HG03378 (cell line): ENCODE measurements around the gene TRABD.

ENCODE experiments used
- ATAC-seq: cut with Tn5 transposase; IDR thresholded peaks from one replicate; pipeline ENCODE4 v1.9.1; 2021; ENCODE audit warnings: mild to moderate bottlenecking, moderate library complexity; ENCODE audit not compliant: unreplicated experiment

Gene TRABD

DNA sequence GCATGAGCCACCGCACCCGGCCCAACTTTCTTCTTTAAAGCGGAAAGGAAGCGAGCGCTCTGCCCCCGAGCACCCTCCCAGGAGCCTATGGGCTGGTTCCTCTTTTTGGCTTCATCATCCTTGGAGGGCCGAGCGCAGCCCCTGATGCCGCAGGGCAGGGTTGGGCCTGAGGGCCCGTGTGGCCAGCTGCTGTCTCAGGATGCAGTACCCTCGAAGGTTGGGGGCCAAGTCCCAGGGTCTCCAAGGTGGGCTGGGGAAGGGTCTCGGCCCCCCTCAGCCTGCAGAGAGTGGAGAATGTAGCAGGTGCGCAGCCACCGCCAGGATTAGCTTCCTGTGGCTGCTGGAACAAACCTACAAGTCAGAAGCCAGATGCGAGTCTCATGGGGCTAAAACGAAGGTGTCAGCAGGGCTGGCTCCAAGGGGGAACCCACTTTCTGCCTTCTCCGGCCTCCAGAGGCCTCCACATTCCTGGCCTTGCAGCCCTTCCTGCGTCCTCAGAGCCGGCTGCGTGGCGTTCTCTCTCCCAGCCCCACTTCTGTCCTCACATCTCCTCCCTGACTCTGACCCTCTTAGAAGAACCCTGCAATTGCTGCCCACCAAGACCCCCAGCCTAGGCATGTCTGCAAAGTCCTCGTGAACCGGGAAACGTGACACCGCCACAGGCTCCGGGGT, 12.3 kb upstream of the TRABD start:
- no peak for ATAC-seq

DNA sequence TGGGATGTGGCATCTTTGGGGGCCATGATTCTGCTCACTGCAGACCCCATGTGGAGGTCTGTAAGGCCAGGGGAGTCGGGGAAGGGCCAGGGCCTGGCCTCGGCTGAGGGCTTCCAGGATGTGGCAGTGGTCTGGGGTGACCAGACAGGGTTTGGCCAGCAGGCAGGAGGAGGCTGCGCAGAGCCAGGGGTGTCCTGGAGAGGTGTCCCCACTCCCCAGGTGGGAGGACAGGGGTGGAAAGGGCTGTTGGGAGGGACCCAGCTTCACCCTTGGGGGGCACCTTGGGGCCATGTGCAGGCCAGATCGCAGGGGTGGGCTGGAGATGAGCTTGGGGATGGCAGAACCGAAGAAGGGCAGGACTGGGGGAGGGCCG, 11.7 kb upstream of the TRABD start:
- ATAC-seq = no peak

DNA sequence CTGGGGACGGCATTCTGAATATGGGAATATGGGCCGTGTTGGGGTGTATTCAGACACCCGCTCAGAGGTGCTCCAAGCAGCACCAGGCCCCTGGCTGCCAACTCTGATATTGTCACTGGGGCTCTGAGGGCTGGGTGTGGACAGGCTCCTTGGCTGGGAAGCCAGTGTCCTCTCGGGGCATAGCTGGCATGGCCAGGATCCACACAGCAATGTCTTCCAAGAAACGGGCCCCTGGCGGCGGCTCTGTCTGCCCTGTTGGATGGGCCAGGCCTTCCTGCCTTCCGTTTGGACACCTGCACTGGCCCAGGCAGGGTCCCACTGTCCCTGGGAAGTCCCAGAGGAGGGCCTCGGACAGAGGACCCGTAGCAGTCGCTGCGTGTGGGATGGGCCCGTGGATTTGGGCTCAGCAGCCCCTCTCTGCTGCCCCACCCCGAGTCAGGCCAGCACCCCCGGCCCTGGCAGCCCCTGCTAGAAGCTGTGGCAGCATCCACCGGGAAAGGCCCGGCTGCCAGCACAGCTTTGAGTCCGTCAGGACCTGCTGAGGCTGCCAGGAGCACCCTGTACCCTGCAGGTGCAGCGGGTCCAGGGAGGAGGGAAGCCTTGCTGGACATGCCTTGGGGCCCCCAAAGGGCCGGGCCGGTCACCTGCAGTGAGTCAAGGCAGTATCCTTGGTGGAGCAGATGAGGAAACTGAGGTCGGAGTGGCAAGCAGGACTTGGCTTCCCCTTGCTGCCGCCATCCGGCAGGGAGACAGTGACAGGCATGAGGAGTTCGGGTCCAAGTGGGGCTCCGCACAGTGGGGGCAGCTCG, 11.1 kb upstream of the TRABD start:
- no peak for ATAC-seq

DNA sequence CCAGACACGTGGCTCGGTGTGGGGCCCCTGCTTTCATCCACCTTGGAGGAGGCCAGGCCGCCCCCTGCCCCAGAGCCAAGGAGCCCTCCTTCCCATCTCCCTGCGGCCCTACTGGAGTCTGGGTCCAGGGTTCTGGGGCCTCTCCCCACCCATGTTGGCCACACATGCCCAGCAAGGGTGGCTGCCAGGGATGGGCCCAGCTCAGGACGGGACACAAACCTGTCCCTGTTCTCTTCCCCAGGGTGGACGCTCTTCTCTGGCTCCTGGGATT, 10.6 kb upstream of the TRABD start:
- no peak for ATAC-seq

DNA sequence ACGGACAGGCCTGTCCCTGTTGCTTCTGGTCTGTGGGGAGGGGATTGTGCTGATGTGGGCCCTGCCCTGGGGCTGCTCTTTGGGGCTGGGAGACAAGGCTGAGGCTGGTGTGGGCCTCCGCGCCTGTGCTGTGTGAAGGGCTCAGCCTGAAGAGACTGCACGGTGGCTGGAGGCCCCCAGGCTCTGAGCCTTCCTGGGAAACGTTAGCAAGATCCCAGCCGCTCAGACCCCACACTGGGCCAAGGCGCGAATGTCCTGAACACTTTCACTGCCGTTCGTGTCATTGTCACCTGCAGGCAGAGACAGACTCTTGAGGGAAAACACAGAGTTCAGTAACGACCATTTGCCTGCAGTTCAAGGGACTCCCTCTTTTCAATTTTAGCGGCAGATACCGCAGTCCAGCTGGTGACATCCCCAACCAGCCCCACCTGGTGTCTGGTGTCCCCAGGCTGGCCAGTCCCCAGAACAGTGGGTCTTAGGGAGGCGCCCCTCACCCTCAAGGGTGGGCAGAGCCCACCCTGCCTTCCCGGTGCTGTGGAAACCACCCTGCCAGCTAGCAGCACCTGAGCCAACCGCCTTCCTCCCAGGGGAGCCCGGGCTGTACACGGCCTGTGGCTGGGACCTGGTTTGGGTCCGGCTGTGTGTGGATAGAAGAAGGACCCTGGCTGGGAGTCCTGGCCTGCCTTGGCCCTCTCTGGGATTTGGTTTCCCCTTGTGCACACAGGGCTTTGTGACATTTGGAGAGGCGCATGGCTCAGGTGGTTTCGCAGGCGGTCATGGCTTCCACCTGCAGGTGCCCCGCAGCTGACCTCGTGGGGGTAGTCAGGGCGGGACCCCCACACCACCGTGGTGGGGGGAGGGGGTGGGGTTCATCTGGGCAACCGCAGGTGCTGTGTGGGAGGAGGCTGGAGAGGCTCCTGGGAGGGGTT, 9.5 kb upstream of the TRABD start:
- ATAC-seq = no peak

DNA sequence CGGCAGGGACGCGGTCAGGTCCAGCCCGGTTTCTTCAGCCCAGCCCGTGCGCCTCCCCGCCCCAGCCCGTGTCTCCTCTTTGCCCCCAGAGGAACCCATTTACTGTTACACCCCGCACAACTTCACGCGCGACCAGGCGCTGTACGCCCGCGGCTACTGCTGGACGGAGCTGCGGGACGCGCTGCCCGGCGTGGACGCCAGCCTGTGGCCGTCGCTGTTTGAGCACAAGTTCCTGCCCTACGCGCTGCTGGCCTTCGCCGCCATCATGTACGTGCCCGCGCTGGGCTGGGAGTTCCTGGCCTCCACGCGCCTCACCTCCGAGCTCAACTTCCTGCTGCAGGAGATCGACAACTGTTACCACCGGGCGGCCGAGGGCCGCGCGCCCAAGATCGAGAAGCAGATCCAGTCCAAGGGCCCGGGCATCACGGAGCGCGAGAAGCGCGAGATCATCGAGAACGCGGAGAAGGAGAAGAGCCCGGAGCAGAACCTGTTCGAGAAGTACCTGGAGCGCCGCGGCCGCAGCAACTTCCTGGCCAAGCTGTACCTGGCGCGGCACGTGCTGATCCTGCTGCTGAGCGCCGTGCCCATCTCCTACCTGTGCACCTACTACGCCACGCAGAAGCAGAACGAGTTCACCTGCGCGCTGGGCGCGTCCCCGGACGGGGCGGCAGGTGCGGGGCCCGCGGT, 8.7 kb upstream of the TRABD start:
- ATAC-seq = no peak

DNA sequence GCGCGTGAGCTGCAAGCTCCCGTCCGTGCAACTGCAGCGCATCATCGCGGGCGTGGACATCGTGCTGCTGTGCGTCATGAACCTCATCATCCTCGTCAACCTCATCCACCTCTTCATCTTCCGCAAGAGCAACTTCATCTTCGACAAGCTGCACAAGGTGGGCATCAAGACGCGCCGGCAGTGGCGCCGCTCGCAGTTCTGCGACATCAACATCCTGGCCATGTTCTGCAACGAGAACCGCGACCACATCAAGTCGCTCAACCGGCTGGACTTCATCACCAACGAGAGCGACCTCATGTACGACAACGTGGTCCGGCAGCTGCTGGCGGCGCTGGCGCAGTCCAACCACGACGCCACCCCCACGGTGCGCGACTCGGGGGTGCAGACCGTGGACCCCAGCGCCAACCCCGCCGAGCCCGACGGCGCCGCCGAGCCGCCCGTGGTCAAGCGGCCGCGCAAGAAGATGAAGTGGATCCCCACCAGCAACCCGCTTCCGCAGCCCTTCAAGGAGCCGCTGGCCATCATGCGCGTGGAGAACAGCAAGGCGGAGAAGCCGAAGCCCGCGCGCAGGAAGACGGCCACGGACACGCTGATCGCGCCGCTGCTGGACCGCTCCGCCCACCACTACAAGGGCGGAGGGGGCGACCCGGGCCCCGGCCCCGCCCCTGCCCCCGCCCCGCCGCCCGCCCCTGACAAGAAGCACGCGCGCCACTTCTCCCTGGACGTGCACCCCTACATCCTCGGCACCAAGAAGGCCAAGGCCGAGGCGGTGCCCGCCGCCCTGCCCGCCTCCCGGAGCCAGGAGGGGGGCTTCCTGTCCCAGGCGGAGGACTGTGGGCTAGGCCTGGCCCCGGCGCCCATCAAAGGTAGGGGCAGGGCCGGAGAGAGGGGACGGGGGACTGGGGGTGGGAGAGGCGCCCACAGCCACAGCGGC, 7.9 kb upstream of the TRABD start:
- no peak for ATAC-seq

DNA sequence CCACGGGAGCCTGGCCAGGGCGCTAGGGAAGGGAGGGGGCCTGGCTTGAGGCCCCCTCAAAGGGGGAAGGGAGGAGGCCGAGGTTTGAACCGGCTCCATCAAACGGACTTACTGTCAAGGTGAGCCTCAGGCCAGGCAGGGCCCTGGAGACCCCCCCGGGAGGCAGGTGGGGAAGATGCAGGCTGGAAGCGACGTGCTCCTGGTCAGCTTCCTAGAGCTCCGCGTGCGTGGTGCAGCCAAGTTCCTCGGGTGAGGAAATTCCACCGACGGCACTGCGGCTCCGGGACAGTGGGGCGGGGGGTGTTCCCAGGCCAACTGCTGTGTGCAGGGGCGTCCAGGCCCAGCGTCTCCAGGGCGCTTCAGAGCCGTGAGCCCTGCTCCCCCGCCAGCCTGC, 7.2 kb upstream of the TRABD start:
- ATAC-seq = no peak

DNA sequence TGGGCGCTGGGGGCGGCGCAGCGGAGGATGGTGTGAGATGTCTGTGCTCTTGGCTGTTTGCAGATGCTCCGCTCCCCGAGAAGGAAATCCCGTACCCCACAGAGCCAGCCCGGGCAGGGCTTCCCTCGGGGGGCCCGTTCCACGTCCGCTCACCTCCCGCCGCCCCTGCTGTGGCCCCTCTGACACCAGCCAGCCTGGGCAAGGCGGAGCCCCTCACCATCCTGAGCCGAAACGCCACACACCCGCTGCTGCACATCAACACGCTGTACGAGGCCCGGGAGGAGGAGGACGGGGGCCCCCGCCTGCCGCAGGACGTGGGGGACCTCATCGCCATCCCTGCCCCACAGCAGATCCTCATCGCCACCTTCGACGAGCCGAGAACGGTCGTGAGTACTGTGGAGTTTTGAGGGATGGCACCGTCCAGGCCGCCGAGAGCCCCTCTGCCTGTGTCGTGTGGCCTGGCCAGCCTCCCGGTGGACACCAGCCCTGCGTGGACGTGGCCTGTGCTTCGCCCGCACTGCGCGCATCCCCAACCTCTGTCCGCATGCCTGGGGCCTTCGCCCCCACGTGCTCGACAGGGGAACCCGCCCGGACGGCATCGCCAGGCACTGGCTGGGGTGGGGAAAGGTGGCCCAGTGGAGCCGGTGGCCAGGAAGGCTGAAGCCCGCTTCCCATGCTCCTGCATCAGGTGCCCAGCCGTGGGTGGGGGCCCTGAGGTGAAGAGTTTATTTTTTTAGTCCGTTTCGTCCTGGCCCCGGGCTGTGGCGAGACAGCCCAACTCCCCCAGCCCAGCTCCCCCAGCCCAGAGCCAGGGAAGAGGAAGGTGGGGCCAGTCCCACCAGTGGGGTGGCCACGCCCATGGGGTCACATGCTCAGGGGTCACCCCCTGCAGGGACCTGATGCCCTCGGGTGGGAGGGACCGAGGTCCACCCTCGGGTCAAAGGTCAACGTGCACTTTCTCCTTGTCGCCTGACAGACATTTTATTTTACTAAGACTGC, 6.5 kb upstream of the TRABD start:
- no peak for ATAC-seq

DNA sequence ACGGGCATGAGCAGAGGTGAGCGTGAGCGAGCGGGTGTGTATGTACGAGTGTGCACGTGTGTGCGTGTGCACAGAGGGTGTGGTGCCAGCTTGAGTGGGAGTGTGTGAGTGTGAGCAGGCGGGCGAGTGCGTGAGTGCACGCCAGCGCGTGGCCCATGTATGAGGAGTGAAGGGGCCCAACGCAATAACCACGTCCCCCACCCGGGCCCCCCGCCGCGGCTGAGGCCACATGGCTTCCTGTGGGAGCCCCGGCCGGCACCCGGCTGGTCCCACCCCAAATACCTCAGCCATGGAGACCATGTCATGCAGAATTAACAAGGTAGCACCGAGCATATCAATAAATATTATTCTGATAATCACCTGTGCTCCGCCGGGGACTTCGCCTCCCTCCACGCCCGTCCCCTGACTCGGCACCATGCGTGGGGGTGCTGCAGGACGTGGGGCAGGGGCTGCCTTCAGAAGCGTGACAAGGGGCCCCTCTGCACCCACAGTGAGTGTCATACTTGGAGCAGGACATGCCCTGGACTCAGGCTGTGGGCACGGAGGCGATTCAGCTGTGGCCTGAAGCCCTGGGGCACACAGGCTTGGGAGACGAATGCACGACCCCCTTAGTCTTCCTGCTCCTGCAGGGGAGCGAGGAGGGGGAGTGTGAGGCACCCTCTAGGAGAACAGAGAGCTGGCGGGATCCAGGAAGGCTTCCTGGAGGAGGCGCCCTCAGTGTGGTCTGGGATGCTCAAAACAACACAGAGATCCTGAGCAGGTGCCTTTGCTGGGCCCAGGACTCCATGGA, 5.6 kb upstream of the TRABD start:
- ATAC-seq = no peak

DNA sequence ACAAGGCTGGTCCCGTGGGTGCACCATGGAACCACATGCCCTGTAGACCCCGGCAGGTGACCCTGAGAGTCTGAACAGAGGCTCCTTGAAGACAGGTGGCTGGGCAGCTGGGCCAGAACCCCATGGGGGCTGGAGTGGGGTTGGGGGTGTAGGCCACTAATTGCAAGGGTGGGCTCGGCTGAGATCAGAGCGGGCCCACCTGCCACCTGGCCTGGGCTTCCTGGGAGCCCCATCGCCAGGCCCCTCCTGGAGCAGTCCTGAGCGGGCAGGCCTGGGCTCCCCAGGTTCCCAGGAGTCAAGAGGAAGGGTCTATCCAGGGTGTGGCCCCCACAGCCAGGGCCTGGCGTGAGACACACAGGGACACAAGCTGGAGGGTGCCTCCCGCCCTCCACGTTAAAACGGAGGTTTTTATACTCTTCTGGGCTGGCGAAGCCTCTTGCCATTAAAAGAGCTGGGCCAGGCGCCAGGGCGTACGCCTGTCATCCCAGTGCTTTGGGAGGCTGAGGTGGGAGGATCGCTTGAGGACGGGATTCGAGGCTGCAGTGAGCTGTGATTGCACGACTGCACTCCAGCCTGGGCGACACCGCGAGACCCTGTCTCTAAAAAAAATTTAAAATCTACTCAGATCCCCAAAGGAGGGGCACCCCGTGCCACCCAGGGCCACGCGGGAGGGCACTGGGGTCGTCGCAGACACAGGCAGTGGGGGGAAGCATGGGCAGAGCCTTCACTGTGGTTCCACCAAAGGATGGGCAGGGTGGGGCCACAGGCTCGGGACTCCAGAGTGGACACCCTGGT, 4.8 kb upstream of the TRABD start:
- no peak for ATAC-seq

DNA sequence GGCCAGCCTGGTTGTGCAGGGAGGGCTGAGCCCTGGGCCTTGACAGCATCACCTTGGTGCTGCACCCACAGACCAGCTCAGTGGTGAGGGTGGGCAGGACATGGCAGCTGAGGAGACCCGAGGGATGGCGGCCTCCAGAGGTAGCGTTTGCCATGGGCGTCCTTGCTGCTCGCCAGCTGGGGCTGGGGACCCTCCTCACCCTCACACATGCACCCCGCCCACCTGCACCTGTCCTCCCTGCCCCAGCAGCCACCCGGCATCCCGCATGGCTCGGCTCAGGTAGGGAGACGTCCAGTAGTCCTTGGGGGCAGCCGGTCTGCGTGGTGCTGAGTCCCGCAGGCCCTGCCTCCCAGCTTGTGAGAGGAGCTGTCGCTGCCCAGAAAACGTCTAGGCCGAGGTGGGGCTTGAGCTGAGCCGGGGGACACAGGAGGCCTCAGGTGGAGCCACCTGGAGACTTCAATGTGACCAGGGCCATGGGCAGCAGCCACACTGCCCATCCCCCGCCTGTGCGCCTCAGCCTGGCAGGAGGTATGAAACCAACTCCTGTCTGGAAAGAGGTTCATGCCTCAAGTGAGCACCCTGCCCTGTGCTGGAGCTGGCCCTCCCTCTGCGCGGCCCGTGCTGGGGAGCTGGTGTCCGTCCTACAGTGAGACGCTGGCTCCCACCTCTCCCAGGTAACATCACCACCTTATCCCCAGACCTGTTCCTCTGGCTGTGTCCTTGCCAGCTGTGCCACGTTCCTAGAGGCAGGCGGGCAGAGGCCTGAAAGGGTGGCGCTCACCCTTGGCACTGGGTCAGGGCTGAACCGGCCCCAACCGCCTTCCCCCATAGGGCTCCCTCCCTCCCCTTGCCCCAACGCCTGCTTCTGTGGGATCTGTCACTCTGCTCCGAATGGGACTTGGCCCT, 3.3 kb upstream of the TRABD start:
- no peak for ATAC-seq

DNA sequence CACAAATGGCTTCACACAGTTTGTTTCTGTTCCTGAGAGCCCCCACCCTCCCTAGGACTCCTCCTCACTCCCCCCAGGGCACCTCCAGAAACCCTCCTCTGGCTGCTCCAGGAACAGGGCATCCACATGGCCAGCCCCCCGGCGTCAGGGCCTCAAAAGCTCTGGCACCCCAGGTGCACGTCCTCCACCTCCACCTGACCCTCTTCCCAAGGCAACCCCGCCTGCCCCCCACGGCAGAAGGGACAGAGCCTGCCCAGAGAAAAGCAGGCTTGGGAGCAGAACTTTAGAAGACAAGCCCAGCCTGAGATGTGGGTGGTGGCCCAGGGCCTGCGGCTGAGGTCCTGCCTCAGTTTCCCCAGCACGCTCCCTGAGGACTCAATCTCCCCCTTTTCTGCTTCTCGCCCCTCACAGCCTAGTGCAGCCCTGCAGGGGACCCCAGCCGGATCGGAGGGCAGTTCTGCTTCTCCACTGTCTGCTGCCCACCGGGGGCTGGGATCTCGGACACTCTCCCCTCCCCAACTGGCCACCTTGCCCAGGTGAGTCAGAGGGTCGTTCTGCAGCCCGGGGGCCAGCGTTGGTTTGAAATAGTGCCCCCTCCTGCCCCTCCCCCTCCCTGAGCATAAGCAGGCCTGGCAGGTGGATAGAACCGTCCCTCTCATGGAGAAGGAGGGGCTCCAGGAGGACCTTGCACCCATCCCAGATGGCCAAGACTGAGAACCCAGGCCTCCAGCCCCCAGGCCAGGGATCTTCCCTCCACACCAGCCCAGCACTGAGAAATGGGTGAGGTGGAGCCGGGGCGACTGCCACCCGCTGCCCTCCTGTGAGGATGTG, 2.4 kb upstream of the TRABD start:
- ATAC-seq = no peak

DNA sequence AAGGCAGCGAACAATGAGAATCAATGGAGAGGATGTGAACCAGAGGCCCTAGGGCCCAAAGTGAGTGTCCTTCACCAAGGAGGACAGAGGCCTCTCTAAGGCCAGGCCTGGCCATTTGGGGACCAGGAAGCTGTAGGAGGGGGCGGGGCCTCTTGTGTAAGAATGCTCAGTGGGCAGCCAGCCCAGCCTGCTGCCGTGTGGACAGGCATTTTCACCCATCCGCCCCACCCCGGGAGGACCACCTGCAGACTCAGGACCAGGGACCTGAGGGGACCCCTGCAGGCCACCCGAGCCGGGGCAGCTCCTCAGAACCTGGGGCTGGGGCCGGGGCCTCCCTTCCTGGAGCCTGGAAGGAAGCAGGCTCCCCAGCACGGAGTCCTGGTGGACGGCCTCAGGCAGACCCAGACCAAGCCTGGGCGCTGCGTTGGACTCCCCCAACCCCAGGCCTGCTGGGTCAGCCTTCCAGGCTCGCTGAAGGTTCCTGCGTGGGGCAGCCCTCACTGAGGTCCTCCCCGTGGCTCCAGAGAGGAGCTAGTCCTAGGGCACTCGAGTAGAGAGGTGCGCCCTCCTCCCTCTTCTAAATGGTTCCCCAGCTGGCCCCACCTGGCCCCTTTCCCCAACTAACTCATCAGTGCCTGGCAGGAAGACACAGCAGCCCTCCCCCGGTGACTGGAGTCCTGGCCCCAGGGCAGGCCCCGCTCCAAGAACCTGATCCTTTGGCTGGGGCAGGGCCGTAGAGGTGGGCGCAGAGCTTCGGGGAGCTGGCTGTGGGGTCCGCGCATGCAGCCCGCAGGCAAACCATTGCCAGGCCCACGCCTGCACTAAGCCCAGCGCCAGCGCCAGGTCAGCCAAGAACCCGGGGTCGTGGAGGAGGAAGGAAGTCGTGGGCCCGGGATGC, 1.5 kb upstream of the TRABD start:
- no peak for ATAC-seq
